ENCODE results near the gene KRT23.

- TF ChIP-seq RAD21 (IDR thresholded peaks at IDR 0.05; ENCODE audit: low read length) (no peak), CEBPB (IDR thresholded peaks at IDR 0.05; ENCODE audit: low read depth, low read length) (no peak), CTCF (conservative IDR thresholded peaks at IDR 0.05; ENCODE audit: low read depth, low read length) (no peak), RFX5 (IDR thresholded peaks at IDR 0.05; ENCODE audit: low read depth, low read length) (no peak), USF2 (IDR thresholded peaks at IDR 0.05; ENCODE audit: low read depth, low read length) (no peak), POLR2A (IDR thresholded peaks at IDR 0.05; ENCODE audit: low read depth, low read length) (no peak), SMC3 (IDR thresholded peaks at IDR 0.05; ENCODE audit: low read depth, low read length) (no peak), ELK1 (IDR thresholded peaks at IDR 0.05; ENCODE audit: borderline replicate concordance, low read depth, low read length) (no peak), MXI1 (IDR thresholded peaks at IDR 0.05; ENCODE audit: borderline replicate concordance, low read depth, low read length) (no peak), CHD1 (IDR thresholded peaks at IDR 0.05; ENCODE audit: low read depth, low read length) (no peak)
These were observed 30.8 kb downstream of the KRT23 start for GRCh38 chr17:40906613-40907012.

Measured in IMR-90 (cell line).